HL-60 (cell line): ENCODE data around the gene PHRF1.

Source experiments
- DNase-seq, 2 experiments: peaks; one replicate each; pipeline ENCODE4 v3.0.0-alpha.2; 2010 to 2020; ENCODE audit warnings: low read depth in 1 of 2, low spot score in 1 of 2
- H3K27ac ChIP-seq: fragments of 250-450 bp; sonication (Bioruptor Pico); replicated peaks from 2 replicates; pipeline ENCODE4 v1.5.1; 2020; ENCODE audit warnings: mild to moderate bottlenecking, moderate library complexity
- H3K27me3 ChIP-seq: fragments of 250-450 bp; sonication (Bioruptor Pico); 2 replicates; pipeline ENCODE4 v1.5.1; 2021; ENCODE audit warnings: mild to moderate bottlenecking, moderate library complexity; ENCODE audit not compliant: insufficient read depth, poor library complexity, severe bottlenecking
- H3K4me3 ChIP-seq: replicated peaks from 2 replicates; pipeline ENCODE4 v1.5.1; 2011; ENCODE audit warnings: mild to moderate bottlenecking, control low read depth, low read length; ENCODE audit not compliant: insufficient read depth
- GABPA ChIP-seq: IDR thresholded peaks from 2 replicates; pipeline ENCODE4 v1.6.1; 2012; ENCODE audit warnings: low read depth
- POLR2AphosphoS5 ChIP-seq: IDR thresholded peaks from 2 replicates; pipeline ENCODE4 v1.6.1; 2012; ENCODE audit warnings: low read depth
- SPI1 ChIP-seq: IDR thresholded peaks from 2 replicates; pipeline ENCODE4 v1.6.1; 2012; ENCODE audit warnings: low read depth, mild to moderate bottlenecking, borderline replicate concordance
- TF ChIP-seq, protein P1 (sequence below): IDR thresholded peaks from one replicate; pipeline ENCODE4 v1.5.1; 2011; ENCODE audit warnings: low read length, control low read depth, inconsistent platforms; ENCODE audit not compliant: insufficient read depth
- TF ChIP-seq, protein P2 (sequence below): IDR thresholded peaks from 2 replicates; pipeline ENCODE4 v1.6.1; 2012; ENCODE audit warnings: low read depth; ENCODE audit not compliant: insufficient replicate concordance

PHRF1 gene

DNA sequence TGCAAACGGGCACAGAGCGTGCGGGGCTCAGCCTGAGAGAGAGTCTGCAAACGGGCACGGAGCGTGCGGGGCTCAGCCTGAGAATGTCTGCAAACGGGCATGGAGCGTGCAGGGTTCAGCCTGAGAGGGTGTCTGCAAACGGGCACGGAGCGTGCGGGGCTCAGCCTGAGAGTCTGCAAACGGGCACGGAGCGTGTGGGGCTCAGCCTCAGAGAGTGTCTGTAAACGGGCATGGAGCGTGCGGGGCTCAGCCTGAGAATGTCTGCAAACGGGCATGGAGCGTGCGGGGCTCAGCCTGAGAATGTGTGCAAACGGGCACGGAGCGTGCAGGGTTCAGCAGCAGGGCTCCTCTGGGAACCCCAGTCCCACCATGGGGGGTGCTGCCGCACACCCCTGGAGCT, 13.5 kb downstream of the PHRF1 start:
- TF ChIP-seq SPI1 (no peak), GABPA (no peak), POLR2AphosphoS5 (no peak)
- TF ChIP-seq, protein P1, sequence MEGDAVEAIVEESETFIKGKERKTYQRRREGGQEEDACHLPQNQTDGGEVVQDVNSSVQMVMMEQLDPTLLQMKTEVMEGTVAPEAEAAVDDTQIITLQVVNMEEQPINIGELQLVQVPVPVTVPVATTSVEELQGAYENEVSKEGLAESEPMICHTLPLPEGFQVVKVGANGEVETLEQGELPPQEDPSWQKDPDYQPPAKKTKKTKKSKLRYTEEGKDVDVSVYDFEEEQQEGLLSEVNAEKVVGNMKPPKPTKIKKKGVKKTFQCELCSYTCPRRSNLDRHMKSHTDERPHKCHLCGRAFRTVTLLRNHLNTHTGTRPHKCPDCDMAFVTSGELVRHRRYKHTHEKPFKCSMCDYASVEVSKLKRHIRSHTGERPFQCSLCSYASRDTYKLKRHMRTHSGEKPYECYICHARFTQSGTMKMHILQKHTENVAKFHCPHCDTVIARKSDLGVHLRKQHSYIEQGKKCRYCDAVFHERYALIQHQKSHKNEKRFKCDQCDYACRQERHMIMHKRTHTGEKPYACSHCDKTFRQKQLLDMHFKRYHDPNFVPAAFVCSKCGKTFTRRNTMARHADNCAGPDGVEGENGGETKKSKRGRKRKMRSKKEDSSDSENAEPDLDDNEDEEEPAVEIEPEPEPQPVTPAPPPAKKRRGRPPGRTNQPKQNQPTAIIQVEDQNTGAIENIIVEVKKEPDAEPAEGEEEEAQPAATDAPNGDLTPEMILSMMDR, result no peak
- TF ChIP-seq, protein P2, sequence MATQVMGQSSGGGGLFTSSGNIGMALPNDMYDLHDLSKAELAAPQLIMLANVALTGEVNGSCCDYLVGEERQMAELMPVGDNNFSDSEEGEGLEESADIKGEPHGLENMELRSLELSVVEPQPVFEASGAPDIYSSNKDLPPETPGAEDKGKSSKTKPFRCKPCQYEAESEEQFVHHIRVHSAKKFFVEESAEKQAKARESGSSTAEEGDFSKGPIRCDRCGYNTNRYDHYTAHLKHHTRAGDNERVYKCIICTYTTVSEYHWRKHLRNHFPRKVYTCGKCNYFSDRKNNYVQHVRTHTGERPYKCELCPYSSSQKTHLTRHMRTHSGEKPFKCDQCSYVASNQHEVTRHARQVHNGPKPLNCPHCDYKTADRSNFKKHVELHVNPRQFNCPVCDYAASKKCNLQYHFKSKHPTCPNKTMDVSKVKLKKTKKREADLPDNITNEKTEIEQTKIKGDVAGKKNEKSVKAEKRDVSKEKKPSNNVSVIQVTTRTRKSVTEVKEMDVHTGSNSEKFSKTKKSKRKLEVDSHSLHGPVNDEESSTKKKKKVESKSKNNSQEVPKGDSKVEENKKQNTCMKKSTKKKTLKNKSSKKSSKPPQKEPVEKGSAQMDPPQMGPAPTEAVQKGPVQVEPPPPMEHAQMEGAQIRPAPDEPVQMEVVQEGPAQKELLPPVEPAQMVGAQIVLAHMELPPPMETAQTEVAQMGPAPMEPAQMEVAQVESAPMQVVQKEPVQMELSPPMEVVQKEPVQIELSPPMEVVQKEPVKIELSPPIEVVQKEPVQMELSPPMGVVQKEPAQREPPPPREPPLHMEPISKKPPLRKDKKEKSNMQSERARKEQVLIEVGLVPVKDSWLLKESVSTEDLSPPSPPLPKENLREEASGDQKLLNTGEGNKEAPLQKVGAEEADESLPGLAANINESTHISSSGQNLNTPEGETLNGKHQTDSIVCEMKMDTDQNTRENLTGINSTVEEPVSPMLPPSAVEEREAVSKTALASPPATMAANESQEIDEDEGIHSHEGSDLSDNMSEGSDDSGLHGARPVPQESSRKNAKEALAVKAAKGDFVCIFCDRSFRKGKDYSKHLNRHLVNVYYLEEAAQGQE, result no peak
- no peak for DNase-seq
- no peaks in the 10 kb centered on the region for H3K27me3 ChIP-seq
- H3K27ac ChIP-seq, result no peak overlapping the region
- H3K4me3 ChIP-seq, result no peak overlapping the region

DNA sequence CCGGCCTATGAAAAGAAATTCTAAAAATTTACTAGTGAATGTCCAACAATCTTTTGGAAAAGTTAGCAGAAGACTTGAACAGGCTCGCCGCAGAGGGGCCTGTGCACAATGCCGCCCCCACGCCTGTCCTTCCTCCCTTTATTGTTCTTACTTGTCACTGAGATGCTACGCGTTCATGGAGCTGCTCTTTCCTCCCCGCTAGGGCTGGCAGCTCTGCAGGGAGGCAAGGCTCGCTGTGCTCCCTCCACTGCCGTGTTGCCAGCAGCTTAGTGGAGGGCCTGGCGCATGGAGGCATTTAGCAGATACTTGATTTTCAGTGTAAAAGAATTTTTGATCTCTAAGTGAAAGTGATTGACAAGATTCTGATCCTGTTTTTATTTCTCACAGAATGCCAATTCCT, 14.7 kb downstream of the PHRF1 start:
- TF ChIP-seq, protein P1, result no peak
- TF ChIP-seq SPI1 (no peak), GABPA (no peak), POLR2AphosphoS5 (no peak)
- TF ChIP-seq, protein P2, result no peak

DNA sequence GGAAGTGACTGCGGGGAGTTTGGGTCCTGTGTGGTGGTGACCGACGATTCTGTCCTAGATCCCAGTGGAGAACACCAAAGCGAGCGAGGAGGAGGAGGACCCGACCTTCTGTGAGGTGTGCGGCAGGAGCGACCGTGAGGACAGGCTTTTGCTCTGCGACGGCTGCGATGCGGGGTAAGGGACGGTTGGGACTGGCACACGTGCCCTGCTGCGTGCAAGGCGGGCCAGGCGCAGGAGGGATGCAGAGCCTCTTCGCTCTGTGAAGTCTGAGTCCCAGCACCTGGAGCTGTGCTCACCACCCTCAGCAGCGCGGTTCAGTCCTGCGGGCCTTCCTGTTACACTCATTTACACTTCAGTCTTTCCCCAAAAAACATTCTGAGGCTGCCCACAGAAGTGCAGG, 16.2 kb downstream of the PHRF1 start:
- Histone ChIP-seq H3K27me3 (no peaks in the 10 kb centered on the region), H3K27ac (no peak overlapping the region), H3K4me3 (no peak overlapping the region)
- no peak for DNase-seq
- no peak for TF ChIP-seq POLR2AphosphoS5
- TF ChIP-seq SPI1, result no peak
- TF ChIP-seq, protein P2, result no peak
- TF ChIP-seq GABPA, result no peak
- TF ChIP-seq, protein P1, result no peak

More for the DNA sequence above, 14.7 kb downstream of the PHRF1 start:
- no peak for DNase-seq
- no peaks in the 10 kb centered on the region for H3K27me3 ChIP-seq
- H3K27ac ChIP-seq, result no peak overlapping the region
- H3K4me3 ChIP-seq, result no peak overlapping the region
